Right atrium auricular region (tissue), 2 donors: ENCODE measurements around the gene DPYD. TPM values are rescaled to one million over a fixed set of nuclear protein-coding genes. Genes with fewer than 3 reads are reported as not detected.

Experiments
- DNase-seq: peaks from one replicate; pipeline ENCODE4 v3.0.0-alpha.2; 2019; ENCODE audit warnings: low spot score
- H3K27ac ChIP-seq, 2 donors: fragments of 200-600 bp; sonication (generic); 1 replicate in 1 of 2; 2 replicates in 1 of 2; pipeline ENCODE4 v1.5.1; 2016 to 2019
- H3K27me3 ChIP-seq, 2 donors: fragments of 200-600 bp; sonication (generic); one replicate each; pipeline versions ENCODE4 v1.5.1 to v1.6.0; 2017 to 2019
- H3K36me3 ChIP-seq: fragments of 200-600 bp; sonication (generic); one replicate; pipeline ENCODE4 v1.5.1; 2016
- H3K4me1 ChIP-seq, 2 donors: fragments of 200-600 bp; sonication (generic); one replicate each; pipeline versions ENCODE4 v1.5.1 to v1.6.0; 2017 to 2019
- H3K4me3 ChIP-seq, 2 donors: fragments of 200-600 bp; sonication (generic); 1 replicate in 1 of 2; 2 replicates in 1 of 2; pipeline ENCODE4 v1.5.1; 2017 to 2019; ENCODE audit warnings: mild to moderate bottlenecking in 1 of 2, moderate library complexity in 1 of 2
- H3K9me3 ChIP-seq, 2 donors: fragments of 200-600 bp; sonication (generic); one replicate each; pipeline ENCODE4 v1.5.1; 2019
- total RNA-seq, 2 donors: library from RNA; depleted of rRNA; stranded (reverse); fragments of >200 nt; gene quantifications; one replicate each; pipeline ENCODE4 v1.1.0, GENCODE V29; 2016
- TF ChIP-seq, protein P1 (sequence below), 2 donors: fragments of 200-600 bp; sonication (generic); IDR thresholded peaks; one replicate each; pipeline ENCODE4 v1.5.1; 2019; ENCODE audit warnings: antibody characterized with exemption in 2 of 2

The DPYD gene
- total RNA-seq, 2 donors from 2014 or later: 11.3 to 14.5 TPM

DNA sequence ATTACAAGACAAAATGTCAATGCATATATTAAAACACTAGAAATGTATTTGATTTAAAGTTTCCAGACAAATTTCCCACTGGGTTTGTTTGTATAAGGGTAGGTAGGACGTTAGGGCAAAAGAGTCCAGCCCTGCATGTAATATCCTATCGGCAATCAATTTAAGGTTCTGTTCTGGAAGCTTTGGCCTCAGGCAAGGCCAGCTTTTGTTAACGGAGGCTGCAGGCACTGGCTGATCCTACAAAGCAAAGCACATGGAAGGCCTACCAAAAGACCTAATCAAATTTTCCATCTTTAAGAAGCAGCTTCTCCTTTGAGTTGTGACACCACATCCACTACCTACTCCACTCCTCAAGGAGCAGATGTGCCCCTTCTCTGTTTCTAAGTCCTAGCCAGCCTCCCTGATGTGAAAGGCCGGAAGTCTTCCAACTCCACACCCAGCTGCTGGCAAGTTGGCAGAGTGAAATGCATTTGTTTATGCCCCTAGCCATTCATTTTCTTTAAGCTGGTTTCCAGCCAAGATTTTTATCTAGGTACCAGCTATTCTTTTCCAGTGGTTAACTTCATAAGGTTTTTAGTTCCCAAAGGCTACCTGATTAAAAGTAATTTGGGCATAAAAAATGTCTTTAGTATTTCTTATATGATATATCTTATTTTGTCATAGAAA lies 746.7 kb downstream of the DPYD start:
- TF ChIP-seq, protein P1, sequence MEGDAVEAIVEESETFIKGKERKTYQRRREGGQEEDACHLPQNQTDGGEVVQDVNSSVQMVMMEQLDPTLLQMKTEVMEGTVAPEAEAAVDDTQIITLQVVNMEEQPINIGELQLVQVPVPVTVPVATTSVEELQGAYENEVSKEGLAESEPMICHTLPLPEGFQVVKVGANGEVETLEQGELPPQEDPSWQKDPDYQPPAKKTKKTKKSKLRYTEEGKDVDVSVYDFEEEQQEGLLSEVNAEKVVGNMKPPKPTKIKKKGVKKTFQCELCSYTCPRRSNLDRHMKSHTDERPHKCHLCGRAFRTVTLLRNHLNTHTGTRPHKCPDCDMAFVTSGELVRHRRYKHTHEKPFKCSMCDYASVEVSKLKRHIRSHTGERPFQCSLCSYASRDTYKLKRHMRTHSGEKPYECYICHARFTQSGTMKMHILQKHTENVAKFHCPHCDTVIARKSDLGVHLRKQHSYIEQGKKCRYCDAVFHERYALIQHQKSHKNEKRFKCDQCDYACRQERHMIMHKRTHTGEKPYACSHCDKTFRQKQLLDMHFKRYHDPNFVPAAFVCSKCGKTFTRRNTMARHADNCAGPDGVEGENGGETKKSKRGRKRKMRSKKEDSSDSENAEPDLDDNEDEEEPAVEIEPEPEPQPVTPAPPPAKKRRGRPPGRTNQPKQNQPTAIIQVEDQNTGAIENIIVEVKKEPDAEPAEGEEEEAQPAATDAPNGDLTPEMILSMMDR (IDR thresholded peaks at IDR 0.05): no peak
- Histone ChIP-seq H3K4me1 (no peaks in the 10 kb centered on the region), H3K9me3 (no peaks in the 10 kb centered on the region), H3K4me3 (no peak overlapping the region), H3K36me3 (no peaks in the 10 kb centered on the region), H3K27me3 (no peaks in the 10 kb centered on the region), H3K27ac (no peak overlapping the region)
- DNase-seq: no peak

DNA sequence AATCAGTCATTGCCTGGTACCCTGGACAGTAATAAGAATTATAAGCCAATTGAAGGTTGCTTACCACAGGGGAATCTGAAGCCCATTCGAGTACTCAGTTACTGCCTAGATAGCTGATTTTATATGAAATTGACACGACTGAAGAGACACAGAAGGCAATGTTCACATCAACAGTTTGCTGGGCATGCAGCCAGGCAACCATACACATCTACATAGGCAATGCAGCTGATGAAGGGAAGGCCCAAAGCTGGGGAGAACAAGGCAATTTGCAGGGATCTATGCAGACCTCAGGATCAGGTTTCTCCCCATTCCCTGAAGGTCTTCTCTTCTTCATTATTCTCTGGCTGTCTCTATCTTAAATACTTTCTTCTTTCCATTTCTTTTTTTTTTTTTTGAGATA lies 750.5 kb downstream of the DPYD start:
- Histone ChIP-seq H3K4me1 (no peaks in the 10 kb centered on the region), H3K27ac (no peak overlapping the region), H3K9me3 (no peaks in the 10 kb centered on the region), H3K36me3 (no peaks in the 10 kb centered on the region), H3K4me3 (no peak overlapping the region), H3K27me3 (no peaks in the 10 kb centered on the region)
- TF ChIP-seq, protein P1 (IDR thresholded peaks at IDR 0.05): no peak
- DNase-seq: no peak

DNA sequence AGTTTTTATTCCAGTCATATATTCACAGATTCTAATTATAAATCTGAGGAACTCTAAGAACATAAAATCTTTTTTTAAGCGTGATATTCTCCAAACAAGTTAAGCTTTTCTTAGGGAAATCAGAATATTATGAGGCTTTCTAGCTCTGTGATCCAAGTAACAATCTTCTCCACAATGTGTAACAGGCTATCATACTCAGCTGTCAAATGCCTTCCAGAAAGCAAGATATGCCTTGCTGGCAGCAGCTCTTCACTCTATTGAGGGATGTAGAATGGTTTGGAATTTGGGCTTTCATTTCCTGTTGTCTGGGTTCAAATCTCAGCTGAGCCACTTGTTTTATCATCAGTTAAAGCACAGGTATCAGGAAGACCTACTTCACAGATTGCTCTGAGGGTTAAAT lies 752.8 kb downstream of the DPYD start:
- Histone ChIP-seq H3K4me1 (no peaks in the 10 kb centered on the region), H3K4me3 (no peak overlapping the region), H3K27me3 (no peaks in the 10 kb centered on the region), H3K36me3 (no peaks in the 10 kb centered on the region), H3K9me3 (peaks cover 0 to 5% of the 10 kb centered on the region in 2 donors), H3K27ac (no peak overlapping the region)
- TF ChIP-seq, protein P1 (IDR thresholded peaks at IDR 0.05): no peak
- DNase-seq: no peak

DNA sequence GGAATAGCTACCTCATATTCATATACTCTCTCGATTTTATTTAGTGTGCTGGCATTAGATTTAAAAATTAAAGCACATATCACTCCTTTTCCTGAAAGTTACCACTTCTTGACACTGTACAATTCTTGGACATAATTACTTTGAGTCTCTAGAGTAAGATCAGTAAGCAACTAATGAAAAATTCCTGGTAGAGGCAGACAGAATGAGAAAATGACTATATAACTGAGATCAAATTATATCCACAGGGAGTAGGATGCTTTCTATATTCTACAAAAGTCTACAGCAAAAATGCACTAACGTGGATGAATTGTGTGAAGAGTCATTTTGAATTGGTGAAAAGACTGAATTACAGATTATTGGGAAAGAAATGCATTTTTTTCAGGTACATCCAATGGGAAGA lies 753.6 kb downstream of the DPYD start:
- Histone ChIP-seq H3K4me3 (no peak overlapping the region), H3K9me3 (peaks cover 0 to 5% of the 10 kb centered on the region in 2 donors), H3K4me1 (no peaks in the 10 kb centered on the region), H3K27ac (no peak overlapping the region), H3K36me3 (no peaks in the 10 kb centered on the region), H3K27me3 (no peaks in the 10 kb centered on the region)
- TF ChIP-seq, protein P1 (IDR thresholded peaks at IDR 0.05): no peak
- DNase-seq: no peak

DNA sequence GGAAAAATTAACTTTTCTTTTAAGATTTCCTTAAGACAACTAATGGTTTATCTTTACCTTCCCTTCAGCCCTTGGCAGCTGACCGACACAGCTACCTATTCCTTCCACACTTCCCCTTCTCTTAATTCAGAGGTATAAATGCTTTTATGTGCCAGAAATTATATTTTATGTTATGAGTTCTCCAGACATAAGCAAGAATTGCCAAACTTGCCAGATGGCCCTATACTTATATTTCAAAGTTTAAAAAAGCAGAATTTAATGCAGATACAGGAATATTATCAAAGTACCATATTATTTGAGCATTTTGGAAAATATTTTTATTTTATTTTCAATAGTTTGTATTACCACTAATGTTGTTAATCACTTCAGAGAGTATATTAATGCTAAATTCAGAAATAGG lies 754.2 kb downstream of the DPYD start:
- TF ChIP-seq, protein P1 (IDR thresholded peaks at IDR 0.05): no peak
- H3K4me1 ChIP-seq: no peaks in the 10 kb centered on the region
- H3K9me3 ChIP-seq: peaks cover 0 to 5% of the 10 kb centered on the region in 2 donors
- H3K27me3 ChIP-seq: no peaks in the 10 kb centered on the region
- H3K27ac ChIP-seq: no peak overlapping the region
- no peak overlapping the region for H3K4me3 ChIP-seq
- no peak for DNase-seq
- no peaks in the 10 kb centered on the region for H3K36me3 ChIP-seq

DNA sequence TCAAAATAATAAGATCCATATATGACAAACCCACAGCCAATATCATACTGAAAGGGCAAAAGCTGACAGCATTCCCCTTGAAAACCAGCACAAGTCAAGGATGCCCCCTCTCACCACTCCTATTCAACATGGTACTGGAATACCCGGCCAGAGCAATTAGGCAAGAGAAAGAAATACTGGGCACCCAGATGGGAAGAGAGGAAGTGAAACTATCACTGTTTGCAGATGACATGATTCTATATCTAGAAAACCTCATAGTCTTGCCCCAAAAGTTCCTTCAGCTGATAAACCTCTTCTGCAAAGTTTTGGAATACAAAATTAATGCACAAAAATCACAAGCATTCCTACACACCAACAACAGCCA lies 756.6 kb downstream of the DPYD start:
- TF ChIP-seq, protein P1 (IDR thresholded peaks at IDR 0.05): no peak
- H3K27me3 ChIP-seq: no peaks in the 10 kb centered on the region
- peaks cover 0 to 7% of the 10 kb centered on the region in 2 donors for H3K4me1 ChIP-seq
- H3K9me3 ChIP-seq: peaks cover 0 to 5% of the 10 kb centered on the region in 2 donors
- no peak overlapping the region for H3K27ac ChIP-seq
- H3K36me3 ChIP-seq: no peaks in the 10 kb centered on the region
- H3K4me3 ChIP-seq: no peak overlapping the region
- DNase-seq: no peak
